Measurements from ENCODE around the gene MRPS21.
"Not testable (repeated sequence)": the region's sequence is repeated elsewhere in the genome, so short reads cannot be mapped to it uniquely, and the experiment has no call there.

MRPS21 gene

GRCh38 chr1:150281758-150282557, 11.7 kb upstream of the MRPS21 start, which contains the start of gene CIART:
CIART (plus strand) TSS chr1:150282554; CDS start chr1:150283268, 714 bp downstream.
- peak; percentile 80 to 92 for DNase-seq

GRCh38 chr1:150282558-150282958, 11.1 kb upstream of the MRPS21 start:
- no peak for DNase-seq

- DNase-seq = no peak
Measured at GRCh38 chr1:150283260-150283659, 10.4 kb upstream of the MRPS21 start.

GRCh38 chr1:150288382-150288781, 5.3 kb upstream of the MRPS21 start:
- DNase-seq = no peak

- no peak for DNase-seq
Measured at GRCh38 chr1:150288822-150289221, 4.8 kb upstream of the MRPS21 start.

GRCh38 chr1:150295476-150295875, 1.8 kb downstream of the MRPS21 start:
- no peak for DNase-seq

GRCh38 chr1:150299716-150300115, 6.1 kb downstream of the MRPS21 start:
- no peak for DNase-seq

- DNase-seq = no peak
Measured at GRCh38 chr1:150302338-150302737, 8.7 kb downstream of the MRPS21 start.

GRCh38 chr1:150302902-150303301, 9.2 kb downstream of the MRPS21 start:
- DNase-seq = no peak

- DNase-seq = not testable (repeated sequence)
Measured at GRCh38 chr1:150308585-150308984, 14.9 kb downstream of the MRPS21 start.

GRCh38 chr1:150309758-150310508, 16.3 kb downstream of the MRPS21 start:
- DNase-seq = no peak

GRCh38 chr1:150311762-150312161, 18.1 kb downstream of the MRPS21 start:
- no peak for DNase-seq

- DNase-seq = not testable (repeated sequence)
Measured at GRCh38 chr1:150314691-150315090, 21.0 kb downstream of the MRPS21 start.

- DNase-seq = no peak
Measured at GRCh38 chr1:150320667-150320978, 27.0 kb downstream of the MRPS21 start.

GRCh38 chr1:150321826-150322166, 28.1 kb downstream of the MRPS21 start:
- no peak for DNase-seq

- no peak for DNase-seq
Measured at GRCh38 chr1:150322310-150322709, 28.6 kb downstream of the MRPS21 start.

- DNase-seq = no peak
Measured at GRCh38 chr1:150332651-150333290, 39.1 kb downstream of the MRPS21 start.

- no peak for DNase-seq
Measured at GRCh38 chr1:150346316-150346715, 52.7 kb downstream of the MRPS21 start.

- DNase-seq = no peak
Measured at GRCh38 chr1:150352866-150353265, 59.2 kb downstream of the MRPS21 start.
